Neural cell (in vitro differentiated cells): ENCODE results near the gene PTGDR2. TPM values are rescaled to one million over a fixed set of nuclear protein-coding genes. Genes with fewer than 3 reads are reported as not detected.

Source experiments
- H2AFZ ChIP-seq: fragments of 200-600, 300-800 bp; sonication (generic), shearing (Covaris generic); 2 replicates; pipeline ENCODE4 v1.6.0; 2014; ENCODE audit warnings: low read depth, mild to moderate bottlenecking, antibody characterized with exemption, low read length, moderate library complexity
- H3F3A ChIP-seq: fragments of 200-600 bp; shearing (Covaris generic); 2 replicates; pipeline ENCODE4 v1.6.1; 2016; ENCODE audit warnings: mild to moderate bottlenecking, moderate library complexity, mixed read lengths, antibody characterized with exemption, low read length; ENCODE audit not compliant: insufficient read depth, poor library complexity, severe bottlenecking
- H3K27ac ChIP-seq: fragments of 200-600, 300-800 bp; sonication (generic), shearing (Covaris generic); 2 replicates; pipeline ENCODE4 v1.5.1; 2014; ENCODE audit warnings: mild to moderate bottlenecking, low read length, moderate library complexity
- H3K27me3 ChIP-seq: fragments of 300-800, 200-600 bp; sonication (generic), shearing (Covaris generic); 2 replicates; pipeline ENCODE4 v1.6.0; 2014; ENCODE audit warnings: mild to moderate bottlenecking, low read depth, low read length, moderate library complexity; ENCODE audit not compliant: insufficient read depth
- H3K36me3 ChIP-seq: fragments of 300-800, 200-600 bp; sonication (generic), shearing (Covaris generic); 2 replicates; pipeline ENCODE4 v1.5.1; 2014; ENCODE audit warnings: mild to moderate bottlenecking, antibody characterized with exemption, low read length, moderate library complexity; ENCODE audit not compliant: insufficient read depth
- H3K4me2 ChIP-seq: fragments of 300-800, 200-600 bp; sonication (generic), shearing (Covaris generic); 2 replicates; pipeline ENCODE4 v1.6.0; 2014; ENCODE audit warnings: mild to moderate bottlenecking, low read length
- H3K4me3 ChIP-seq: fragments of 300-800, 200-600 bp; sonication (generic), shearing (Covaris generic); 2 replicates; pipeline ENCODE4 v1.5.1; 2014; ENCODE audit warnings: mild to moderate bottlenecking, low read length, moderate library complexity
- H3K79me2 ChIP-seq: fragments of 200-600 bp; shearing (Covaris generic); replicated peaks from 2 replicates; pipeline ENCODE4 v1.6.0; 2014; ENCODE audit warnings: mild to moderate bottlenecking, low read length, moderate library complexity; ENCODE audit not compliant: insufficient read depth
- H3K9ac ChIP-seq: fragments of 300-800, 200-600 bp; sonication (generic), shearing (Covaris generic); 2 replicates; pipeline ENCODE4 v1.6.1; 2016; ENCODE audit warnings: mild to moderate bottlenecking, low read length, mixed read lengths
- H3K9me2 ChIP-seq: fragments of 200-600 bp; shearing (Covaris generic); 2 replicates; pipeline ENCODE4 v1.6.1; 2016; ENCODE audit warnings: mild to moderate bottlenecking, low read length, mixed read lengths; ENCODE audit not compliant: insufficient read depth
- H3K9me3 ChIP-seq: fragments of 200-600, 300-800 bp; sonication (generic), shearing (Covaris generic); 2 replicates; pipeline ENCODE4 v1.6.1; 2016; ENCODE audit warnings: mild to moderate bottlenecking, mixed run types, low read length, moderate library complexity, mixed read lengths
- H4K20me1 ChIP-seq: fragments of 200-600 bp; shearing (Covaris generic); 2 replicates; pipeline ENCODE4 v1.6.1; 2016; ENCODE audit warnings: mild to moderate bottlenecking, mixed run types; ENCODE audit not compliant: insufficient read depth
- CTCF ChIP-seq: fragments of 450-650 bp; IDR thresholded peaks from 2 replicates; pipeline ENCODE4 v1.5.1; 2014; ENCODE audit warnings: antibody characterized with exemption, mild to moderate bottlenecking, moderate library complexity; ENCODE audit not compliant: poor library complexity, severe bottlenecking
- EP300 ChIP-seq: fragments of 450-650 bp; conservative IDR thresholded peaks from 2 replicates; pipeline ENCODE4 v1.6.1; 2014; ENCODE audit warnings: antibody characterized with exemption, mild to moderate bottlenecking, moderate library complexity; ENCODE audit not compliant: poor library complexity, severe bottlenecking
- EZH2 ChIP-seq: fragments of 200-600, 300-800 bp; shearing (Covaris generic), sonication (generic); IDR thresholded peaks from 2 replicates; pipeline ENCODE4 v1.6.1; 2014; ENCODE audit warnings: antibody characterized with exemption, low read length, borderline replicate concordance, mild to moderate bottlenecking; ENCODE audit not compliant: insufficient read depth, poor library complexity, severe bottlenecking
- MXI1 ChIP-seq: fragments of 450-650 bp; conservative IDR thresholded peaks from 2 replicates; pipeline ENCODE4 v1.6.1; 2014; ENCODE audit warnings: antibody characterized with exemption, mild to moderate bottlenecking; ENCODE audit not compliant: poor library complexity, severe bottlenecking
- POLR2AphosphoS5 ChIP-seq: IDR thresholded peaks from 2 replicates; pipeline ENCODE4 v1.6.1; 2012
- RAD21 ChIP-seq: fragments of 450-650 bp; conservative IDR thresholded peaks from 2 replicates; pipeline ENCODE4 v1.6.1; 2014; ENCODE audit warnings: antibody characterized with exemption, mild to moderate bottlenecking, moderate library complexity
- REST ChIP-seq: IDR thresholded peaks from 2 replicates; pipeline ENCODE4 v1.6.1; 2012; ENCODE audit warnings: borderline replicate concordance
- SMC3 ChIP-seq: fragments of 450-650 bp; conservative IDR thresholded peaks from 2 replicates; pipeline ENCODE4 v1.6.1; 2014; ENCODE audit warnings: antibody characterized with exemption, mild to moderate bottlenecking, moderate library complexity; ENCODE audit not compliant: poor library complexity
- TAF1 ChIP-seq: IDR thresholded peaks from 2 replicates; pipeline ENCODE4 v1.6.1; 2012; ENCODE audit warnings: low read depth
- polyA plus RNA-seq: library from polyadenylated mRNA; depleted of rRNA; stranded (reverse); fragments of >200 nt; gene quantifications from 2 replicates; pipeline ENCODE4 v1.2.3, GENCODE V29; 2014

Gene PTGDR2
- polyA plus RNA-seq, 1 donor from 2014 or later = 0.51 TPM

DNA sequence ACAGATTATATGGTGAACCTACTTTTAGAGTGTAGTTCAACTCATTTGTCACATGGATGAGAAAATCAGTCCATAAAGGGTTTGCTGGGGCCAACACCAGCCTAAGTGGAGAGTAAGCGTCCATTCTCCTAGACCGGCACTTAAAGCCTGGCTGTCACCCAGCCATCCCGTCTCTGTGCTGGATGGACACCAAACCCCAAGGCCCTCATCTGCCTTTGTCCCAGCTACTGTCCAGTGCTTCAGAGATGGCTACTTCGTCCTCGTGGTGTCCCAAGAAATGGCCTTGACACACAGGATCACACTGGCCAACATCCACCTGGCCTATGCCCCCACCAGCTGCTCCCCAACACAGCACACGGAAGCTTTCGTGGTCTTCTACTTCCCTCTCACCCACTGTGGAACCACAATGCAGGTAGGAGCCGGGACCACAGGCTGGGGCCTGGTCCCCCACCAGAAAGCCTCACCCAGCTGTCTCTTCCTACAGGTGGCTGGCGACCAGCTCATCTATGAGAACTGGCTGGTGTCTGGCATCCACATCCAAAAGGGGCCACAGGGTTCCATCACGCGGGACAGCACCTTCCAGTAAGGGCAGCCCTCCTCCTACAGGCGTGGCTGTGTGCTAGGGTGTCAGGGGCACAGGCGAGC lies 15.1 kb upstream of the PTGDR2 start:
- H3K79me2 ChIP-seq = no peaks in the 10 kb centered on the region
- peak overlapping the region; percentile 74 for H3K27ac ChIP-seq
- H3K36me3 ChIP-seq = no peaks in the 10 kb centered on the region
- H3K27me3 ChIP-seq = no peaks in the 10 kb centered on the region
- H2AFZ ChIP-seq = no peak overlapping the region
- peak overlapping the region; percentile 29 for H3K4me2 ChIP-seq
- no peaks in the 10 kb centered on the region for H3F3A ChIP-seq
- H3K4me3 ChIP-seq = peak overlapping the region; percentile 48
- H3K9ac ChIP-seq = peak overlapping the region; percentile 46
- TF ChIP-seq CTCF (no peak), TAF1 (no peak), RAD21 (no peak), POLR2AphosphoS5 (no peak)
- H4K20me1 ChIP-seq = no peaks in the 10 kb centered on the region
- H3K9me2 ChIP-seq = no peaks in the 10 kb centered on the region
- H3K9me3 ChIP-seq = no peaks in the 10 kb centered on the region

DNA sequence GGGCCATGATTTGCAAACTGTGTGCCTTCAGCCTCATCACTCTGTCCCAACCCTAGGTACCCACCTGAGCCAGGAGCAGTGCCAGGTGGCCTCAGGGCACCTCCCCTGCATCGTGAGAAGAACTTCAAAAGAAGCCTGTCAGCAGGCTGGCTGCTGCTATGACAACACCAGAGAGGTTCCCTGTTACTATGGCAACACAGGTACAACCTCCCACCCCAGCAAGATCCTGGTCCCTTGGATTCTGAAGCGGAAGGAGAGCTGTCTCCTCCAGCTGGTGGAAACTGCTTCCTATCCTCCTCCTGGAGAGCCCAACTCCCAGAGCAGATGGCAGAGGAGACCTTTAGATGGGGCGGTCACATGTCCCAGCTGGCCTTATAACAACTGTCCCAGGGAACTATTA lies 14.5 kb upstream of the PTGDR2 start:
- Histone ChIP-seq H4K20me1 (no peaks in the 10 kb centered on the region), H3K4me3 (peak overlapping the region; percentile 48), H3K9me2 (no peaks in the 10 kb centered on the region), H3K9me3 (no peaks in the 10 kb centered on the region), H3K36me3 (no peaks in the 10 kb centered on the region), H3K4me2 (peak overlapping the region; percentile 75), H3K79me2 (no peaks in the 10 kb centered on the region), H3K27me3 (no peaks in the 10 kb centered on the region), H3F3A (no peaks in the 10 kb centered on the region), H2AFZ (peak overlapping the region; percentile 21), H3K9ac (peak overlapping the region; percentile 46), H3K27ac (peak overlapping the region; percentile 74)
- TF ChIP-seq EZH2 (no peak), RAD21 (peak; percentile 66), TAF1 (no peak), MXI1 (peak; percentile 86), POLR2AphosphoS5 (peak; percentile 48), SMC3 (peak; percentile 70), REST (peak; percentile 56), EP300 (peak; percentile 75), CTCF (peak; percentile 60)
